SU-DHL-6 (cell line): Measurements from ENCODE around the gene ADM5.

ENCODE experiments used
- H2AFZ ChIP-seq: fragments of 200-600 bp; sonication (generic); 2 replicates; pipeline ENCODE4 v1.6.1; 2014; ENCODE audit warnings: low read depth, mild to moderate bottlenecking, moderate library complexity, mixed read lengths, antibody characterized with exemption, low read length; ENCODE audit not compliant: severe bottlenecking
- H3F3A ChIP-seq: fragments of 200-600 bp; shearing (Covaris generic); 2 replicates; pipeline ENCODE4 v1.6.0; 2016; ENCODE audit warnings: antibody characterized with exemption, mild to moderate bottlenecking; ENCODE audit not compliant: insufficient read depth
- H3K27ac ChIP-seq: fragments of 200-600 bp; sonication (generic); 2 replicates; pipeline ENCODE4 v1.5.1; 2016; ENCODE audit warnings: low read depth, mild to moderate bottlenecking, low read length, moderate library complexity, mixed read lengths
- H3K27me3 ChIP-seq: fragments of 200-600 bp; sonication (generic), shearing (Covaris generic); 2 replicates; pipeline ENCODE4 v1.6.0; 2014; ENCODE audit warnings: mild to moderate bottlenecking, low read length
- H3K36me3 ChIP-seq: fragments of 200-600 bp; sonication (generic); 2 replicates; pipeline ENCODE4 v1.6.1; 2014; ENCODE audit warnings: mild to moderate bottlenecking, low read length, mixed read lengths
- H3K4me2 ChIP-seq: fragments of 300-600, 200-600 bp; shearing (Covaris generic), sonication (generic); 2 replicates; pipeline ENCODE4 v1.6.0; 2014; ENCODE audit warnings: low read length, low read depth, mild to moderate bottlenecking; ENCODE audit not compliant: poor library complexity, severe bottlenecking
- H3K4me3 ChIP-seq: fragments of 200-600 bp; sonication (generic); 2 replicates; pipeline ENCODE4 v1.5.1; 2014; ENCODE audit warnings: antibody characterized with exemption, low read length, mild to moderate bottlenecking, mixed read lengths; ENCODE audit not compliant: insufficient read depth, poor library complexity, severe bottlenecking
- H3K79me2 ChIP-seq: fragments of 200-600 bp; sonication (generic); 2 replicates; pipeline ENCODE4 v1.6.1; 2014; ENCODE audit warnings: mild to moderate bottlenecking, low read length, moderate library complexity; ENCODE audit not compliant: insufficient read depth
- H3K9ac ChIP-seq: fragments of 200-600 bp; sonication (generic); 2 replicates; pipeline ENCODE4 v1.7.0; 2014; ENCODE audit warnings: mild to moderate bottlenecking, low read length
- H3K9me2 ChIP-seq: fragments of 200-600 bp; sonication (generic); replicated peaks from 2 replicates; pipeline ENCODE4 v1.6.1; 2014; ENCODE audit warnings: low read length; ENCODE audit not compliant: insufficient read depth
- H3K9me3 ChIP-seq: fragments of 200-600 bp; sonication (generic); 2 replicates; pipeline ENCODE4 v1.6.1; 2014; ENCODE audit warnings: low read length, mixed read lengths; ENCODE audit not compliant: insufficient read depth
- H4K20me1 ChIP-seq: fragments of 200-600 bp; sonication (generic); 2 replicates; pipeline ENCODE4 v1.6.1; 2014; ENCODE audit warnings: low read depth, mild to moderate bottlenecking, antibody characterized with exemption, low read length, moderate library complexity, mixed read lengths
- CTCF ChIP-seq: fragments of 200-600 bp; sonication (generic); IDR thresholded peaks from one replicate; pipeline ENCODE4 v1.5.1; 2017; ENCODE audit warnings: antibody characterized with exemption, mild to moderate bottlenecking, low read length, moderate library complexity; ENCODE audit not compliant: insufficient read depth, poor library complexity, severe bottlenecking
- EZH2phosphoT487 ChIP-seq: fragments of 200-600 bp; sonication (generic), shearing (Covaris generic); conservative IDR thresholded peaks from 2 replicates; pipeline ENCODE4 v1.6.1; 2018; ENCODE audit warnings: mild to moderate bottlenecking, antibody characterized with exemption, low read length, moderate library complexity, mixed read lengths

ADM5 gene

GRCh38 chr19:49654581-49654980, 34.8 kb upstream of the ADM5 start:
- H3F3A ChIP-seq: 0 out of 2 replicates have a peak, but pooled peaks cover 4% of the 10 kb centered on the region
- no peak overlapping the region for H3K4me2 ChIP-seq
- no peaks in the 10 kb centered on the region for H3K36me3 ChIP-seq
- H3K9ac ChIP-seq: no peak overlapping the region
- no peak overlapping the region for H3K4me3 ChIP-seq
- no peaks in the 10 kb centered on the region for H3K9me2 ChIP-seq
- H3K27ac ChIP-seq: no peak overlapping the region
- no peaks in the 10 kb centered on the region for H3K27me3 ChIP-seq
- H4K20me1 ChIP-seq: no peaks in the 10 kb centered on the region
- no peaks in the 10 kb centered on the region for H3K9me3 ChIP-seq
- TF ChIP-seq CTCF: no peak
- no peak for TF ChIP-seq EZH2phosphoT487
- no peak overlapping the region for H2AFZ ChIP-seq
- H3K79me2 ChIP-seq: no peaks in the 10 kb centered on the region

GRCh38 chr19:49655570-49656455, 33.6 kb upstream of the ADM5 start:
- Histone ChIP-seq H3F3A (0 out of 2 replicates have a peak, but pooled peaks cover 10% of the 10 kb centered on the region), H3K4me3 (no peak overlapping the region), H3K4me2 (no peak overlapping the region), H3K9ac (no peak overlapping the region), H3K27ac (no peak overlapping the region), H4K20me1 (no peaks in the 10 kb centered on the region), H3K9me2 (no peaks in the 10 kb centered on the region), H3K9me3 (no peaks in the 10 kb centered on the region), H3K36me3 (0 out of 2 replicates have a peak, but pooled peaks cover 3% of the 10 kb centered on the region), H3K79me2 (no peaks in the 10 kb centered on the region), H2AFZ (no peak overlapping the region), H3K27me3 (no peaks in the 10 kb centered on the region)
- no peak for TF ChIP-seq CTCF
- no peak for TF ChIP-seq EZH2phosphoT487

GRCh38 chr19:49656456-49657109, 32.8 kb upstream of the ADM5 start:
- no peak overlapping the region for H3K4me2 ChIP-seq
- 0 out of 2 replicates have a peak, but pooled peaks cover 3% of the 10 kb centered on the region for H3K36me3 ChIP-seq
- H3K9me3 ChIP-seq: no peaks in the 10 kb centered on the region
- no peaks in the 10 kb centered on the region for H3K79me2 ChIP-seq
- no peaks in the 10 kb centered on the region for H3K27me3 ChIP-seq
- no peak overlapping the region for H3K9ac ChIP-seq
- H3K27ac ChIP-seq: no peak overlapping the region
- H3K4me3 ChIP-seq: no peak overlapping the region
- TF ChIP-seq EZH2phosphoT487: no peak
- no peak for TF ChIP-seq CTCF
- 0 out of 2 replicates have a peak, but pooled peaks cover 10% of the 10 kb centered on the region for H3F3A ChIP-seq
- no peaks in the 10 kb centered on the region for H4K20me1 ChIP-seq
- no peak overlapping the region for H2AFZ ChIP-seq
- no peaks in the 10 kb centered on the region for H3K9me2 ChIP-seq
